ENCODE results near the gene TXLNA. TPM values are rescaled to one million over a fixed set of nuclear protein-coding genes. Genes with fewer than 3 reads are reported as not detected.

The TXLNA gene
- total RNA-seq, 1 donor from 2014 or later, result 80.0 TPM

- no peak for DNase-seq (ENCODE audit: low read depth, low spot score)
These were observed 29.4 kb downstream of the TXLNA start, which contains the start of gene DCDC2B for GRCh38 chr1:32208891-32209328. DCDC2B (plus strand) TSS chr1:32209089; CDS start chr1:32209094, 5 bp downstream.

GRCh38 chr1:32215629-32216480, 36.4 kb downstream of the TXLNA start:
- DNase-seq (ENCODE audit: low read depth, low spot score), result peak; percentile 27

GRCh38 chr1:32216566-32216965, 37.1 kb downstream of the TXLNA start:
- no peak for DNase-seq (ENCODE audit: low read depth, low spot score)

- no peak for DNase-seq (ENCODE audit: low read depth, low spot score)
These were observed 39.5 kb downstream of the TXLNA start for GRCh38 chr1:32219022-32219421.

- DNase-seq (ENCODE audit: low read depth, low spot score), result no peak
These were observed 41.5 kb downstream of the TXLNA start for GRCh38 chr1:32220746-32221580.

- DNase-seq (ENCODE audit: low read depth, low spot score), result no peak
These were observed 42.1 kb downstream of the TXLNA start for GRCh38 chr1:32221581-32221979.

- DNase-seq (ENCODE audit: low read depth, low spot score), result peak; percentile 77
These were observed 42.7 kb downstream of the TXLNA start, which contains the start of the genes EIF3I and TMEM234 for GRCh38 chr1:32221980-32222755. EIF3I (plus strand) TSS chr1:32222407; CDS start chr1:32222442, 35 bp downstream. TMEM234 (minus strand) TSS chr1:32222353; CDS start chr1:32222322, 31 bp downstream.

- DNase-seq (ENCODE audit: low read depth, low spot score), result no peak
These were observed 44.2 kb downstream of the TXLNA start for GRCh38 chr1:32223683-32224082.

- no peak for DNase-seq (ENCODE audit: low read depth, low spot score)
These were observed 44.8 kb downstream of the TXLNA start for GRCh38 chr1:32224285-32224684.

- no peak for DNase-seq (ENCODE audit: low read depth, low spot score)
These were observed 49.3 kb downstream of the TXLNA start for GRCh38 chr1:32228771-32229170.

GRCh38 chr1:32231843-32232432, 52.5 kb downstream of the TXLNA start:
- DNase-seq (ENCODE audit: low read depth, low spot score), result no peak

GRCh38 chr1:32232558-32233304, 53.3 kb downstream of the TXLNA start:
- no peak for DNase-seq (ENCODE audit: low read depth, low spot score)

- DNase-seq (ENCODE audit: low read depth, low spot score), result no peak
These were observed 55.3 kb downstream of the TXLNA start for GRCh38 chr1:32234792-32235191.

GRCh38 chr1:32239337-32239736, 59.9 kb downstream of the TXLNA start:
- DNase-seq (ENCODE audit: low read depth, low spot score), result no peak

GRCh38 chr1:32239790-32240139, 60.3 kb downstream of the TXLNA start:
- no peak for DNase-seq (ENCODE audit: low read depth, low spot score)

GRCh38 chr1:32240140-32240951, 60.9 kb downstream of the TXLNA start:
- no peak for DNase-seq (ENCODE audit: low read depth, low spot score)

GRCh38 chr1:32241001-32241763, 61.7 kb downstream of the TXLNA start:
- no peak for DNase-seq (ENCODE audit: low read depth, low spot score)

GRCh38 chr1:32242341-32242851, 62.9 kb downstream of the TXLNA start:
- DNase-seq (ENCODE audit: low read depth, low spot score), result no peak

All from pulmonary artery endothelial cell (primary cell).